CD4-positive, alpha-beta T cell treated with Interleukin-4 for 1 hour (primary cell): Measurements from ENCODE around the gene TMTC2.

Experiments
- DNase-seq, 2 donors: peaks; one replicate each; pipeline ENCODE4 v3.0.0-alpha.2; 2020 to 2022

Gene TMTC2

DNA sequence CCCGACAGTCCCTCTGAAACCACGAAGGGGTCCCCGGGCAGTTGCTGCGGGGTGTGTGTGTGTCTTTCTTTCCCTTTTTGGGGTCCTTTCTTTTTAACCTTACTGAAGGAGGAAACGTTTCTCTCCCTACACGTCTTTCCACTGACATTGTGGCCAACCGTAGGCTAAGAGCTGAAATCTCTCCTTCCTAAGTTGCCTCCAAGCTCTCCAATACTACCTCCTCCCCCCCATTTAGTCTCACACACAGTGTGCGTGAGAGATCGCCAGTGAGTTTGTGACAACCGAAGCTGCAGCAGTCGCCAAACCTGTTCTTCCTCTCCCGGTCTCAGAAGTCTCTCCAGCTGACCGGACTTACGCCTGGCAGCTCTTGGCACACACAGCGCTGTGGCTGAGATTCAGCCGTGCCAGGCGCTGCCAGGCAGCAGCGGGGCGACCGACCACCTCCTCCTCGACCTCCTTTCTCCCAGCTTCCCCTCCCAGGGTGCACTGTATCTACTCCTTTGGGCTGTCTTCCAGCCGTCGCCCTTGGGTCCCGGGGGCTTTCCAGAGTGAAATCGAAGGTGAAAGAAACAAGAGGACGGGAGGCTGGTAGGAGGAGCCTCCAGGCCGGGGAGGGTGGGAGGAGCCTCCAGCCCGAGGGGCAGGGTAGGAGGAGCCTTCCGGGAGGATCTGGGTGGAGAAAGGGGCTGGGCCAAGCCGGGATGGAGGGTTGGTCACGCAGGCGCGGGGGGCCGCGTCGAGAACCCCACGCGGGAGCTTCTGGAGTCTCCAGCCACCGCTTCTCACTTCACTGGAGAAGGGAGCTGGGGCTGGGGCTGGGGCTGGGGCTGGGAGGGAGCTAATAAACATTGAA, at the start of gene TMTC2:
Gene TMTC2 (plus strand): TSS at position 739 of the 853 bp plus-strand sequence.
- DNase-seq, result peak; percentile 90 to 92

DNA sequence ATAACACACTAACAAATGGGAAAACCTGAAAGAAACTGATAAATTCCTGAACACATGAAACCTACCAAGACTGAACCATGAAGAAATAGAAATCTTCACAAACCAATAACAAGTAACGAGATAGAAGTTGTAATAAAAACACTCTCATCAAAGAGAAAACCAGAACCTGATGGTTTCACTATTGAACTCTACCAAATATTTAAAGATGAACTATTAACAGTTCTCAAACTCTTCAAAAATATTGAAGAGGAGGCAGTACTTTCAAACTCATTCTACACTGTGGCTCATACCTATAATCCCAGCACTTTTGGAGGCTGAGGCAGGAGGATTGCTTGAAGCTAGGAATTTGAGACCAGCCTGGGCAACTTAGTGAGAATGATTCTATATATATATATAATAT, 48.4 kb upstream of the TMTC2 start:
- no peak for DNase-seq

DNA sequence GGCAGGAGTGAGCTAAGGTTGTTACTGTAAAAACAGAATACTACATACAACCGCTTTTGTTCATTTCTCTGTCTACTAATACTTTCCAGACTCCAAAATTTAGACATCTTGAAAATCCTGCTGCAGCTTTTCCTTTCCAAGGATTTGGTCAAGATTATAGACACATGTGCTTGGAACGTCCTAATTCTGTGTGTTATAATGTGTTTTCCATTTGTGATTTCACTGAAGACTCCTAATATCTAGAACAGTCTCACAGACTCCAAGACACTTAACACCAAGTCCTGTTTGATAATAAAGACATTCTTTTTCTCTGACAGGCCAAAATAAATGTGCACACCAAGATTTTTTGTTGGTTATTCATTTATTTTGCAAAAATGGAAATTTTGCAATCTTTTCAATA, 41.8 kb upstream of the TMTC2 start:
- DNase-seq, result no peak

DNA sequence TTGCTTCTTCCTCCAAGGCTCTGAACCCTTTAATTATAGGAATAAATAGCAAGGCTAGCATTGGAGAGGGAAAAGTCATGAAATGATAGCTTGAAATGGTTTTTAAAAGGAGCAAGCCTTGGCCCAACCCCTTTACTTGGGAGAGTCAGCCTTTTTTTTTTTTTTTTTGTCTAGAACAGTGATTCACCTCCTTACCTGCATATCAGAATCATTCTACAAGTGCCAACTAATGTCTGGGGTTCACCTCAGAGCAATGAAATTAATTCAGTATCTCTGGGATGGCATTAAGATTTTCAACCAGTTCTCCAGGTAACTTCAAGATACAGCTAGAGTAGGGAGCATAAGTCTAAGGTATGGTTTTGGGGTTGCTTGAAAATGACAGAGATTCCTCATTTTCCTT, 41.3 kb upstream of the TMTC2 start:
- DNase-seq, result no peak

DNA sequence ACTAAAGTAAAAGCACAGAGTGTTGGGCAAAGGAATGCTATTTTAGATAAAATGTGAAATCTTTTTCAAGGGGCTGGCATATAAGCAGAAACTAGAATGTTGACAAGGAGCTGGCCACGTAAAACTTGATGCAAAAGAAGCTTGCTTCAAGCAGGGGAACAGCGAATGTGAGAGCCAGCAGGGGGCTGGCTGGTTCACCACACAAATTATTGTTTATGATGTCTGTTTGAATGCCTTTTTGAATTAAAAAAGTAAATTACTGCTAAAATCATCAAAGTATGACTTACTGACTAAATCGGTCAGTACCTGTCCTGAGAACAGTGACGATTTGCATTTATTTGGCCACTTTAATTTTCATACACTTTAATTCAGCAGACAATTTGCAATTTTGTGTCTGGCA, 38.9 kb upstream of the TMTC2 start:
- no peak for DNase-seq

DNA sequence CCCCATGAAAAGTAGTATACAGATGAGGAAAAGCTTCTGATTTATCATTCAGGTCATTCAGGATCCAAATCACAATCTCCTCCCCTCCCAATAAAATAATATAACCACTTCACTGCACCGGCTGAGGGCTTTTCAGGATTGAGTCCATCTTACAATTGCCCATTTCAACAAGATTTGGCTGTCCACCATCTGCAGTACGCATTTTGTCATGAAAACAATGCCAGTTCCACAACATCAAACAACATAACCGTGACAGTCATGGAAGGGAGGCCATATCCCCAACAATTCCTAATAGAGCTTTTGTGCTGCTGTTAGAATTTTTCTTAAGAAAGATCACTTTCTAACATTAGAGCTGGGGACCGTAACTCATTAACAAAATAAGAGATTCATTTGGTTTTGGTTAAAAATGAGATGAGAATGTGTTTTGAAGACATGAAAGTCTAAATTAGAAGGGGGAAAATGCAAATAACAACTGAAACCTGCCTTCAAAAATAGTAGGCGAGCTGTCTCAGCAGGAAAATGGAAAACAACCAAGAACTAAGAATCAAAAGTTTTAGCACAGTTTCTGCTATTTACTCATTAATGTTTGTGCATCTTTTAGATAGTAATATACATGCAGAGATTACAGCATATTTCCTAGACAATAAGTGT, 38.3 kb upstream of the TMTC2 start:
- DNase-seq, result no peak

DNA sequence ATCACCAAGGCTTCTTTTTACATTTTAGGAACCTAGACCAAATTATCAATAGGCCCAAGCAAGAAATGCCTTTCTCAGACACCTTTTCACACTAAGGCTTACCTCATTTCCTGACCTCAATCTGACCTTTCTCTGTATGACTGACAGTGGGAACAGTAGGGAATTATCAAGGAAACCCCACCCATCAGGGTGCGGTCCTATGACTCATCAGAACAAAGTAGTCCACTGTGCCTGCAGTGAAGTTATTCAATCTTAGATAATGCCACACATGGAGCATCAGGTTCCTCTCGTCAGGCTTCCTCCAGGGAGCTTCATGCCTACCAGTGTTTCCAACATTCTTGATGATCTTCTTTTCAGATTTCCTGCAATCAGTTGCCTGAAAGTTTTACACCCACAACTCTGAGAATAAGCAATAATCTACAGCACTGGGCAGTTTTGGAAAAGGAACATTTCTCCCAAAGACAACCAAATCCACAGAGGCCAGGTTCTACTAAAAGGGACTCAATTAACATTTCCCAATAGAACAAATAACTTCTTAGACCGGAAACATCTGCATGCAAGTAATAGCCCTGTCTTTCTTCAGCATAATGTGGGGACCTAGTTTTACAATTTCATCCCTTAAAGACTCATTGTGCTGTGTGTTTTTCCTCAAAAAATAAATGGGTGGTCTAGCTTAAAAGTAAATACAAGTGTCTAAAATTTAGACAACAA, 35.9 kb upstream of the TMTC2 start:
- DNase-seq, result peak in 1 of 2 donors; percentile 23

DNA sequence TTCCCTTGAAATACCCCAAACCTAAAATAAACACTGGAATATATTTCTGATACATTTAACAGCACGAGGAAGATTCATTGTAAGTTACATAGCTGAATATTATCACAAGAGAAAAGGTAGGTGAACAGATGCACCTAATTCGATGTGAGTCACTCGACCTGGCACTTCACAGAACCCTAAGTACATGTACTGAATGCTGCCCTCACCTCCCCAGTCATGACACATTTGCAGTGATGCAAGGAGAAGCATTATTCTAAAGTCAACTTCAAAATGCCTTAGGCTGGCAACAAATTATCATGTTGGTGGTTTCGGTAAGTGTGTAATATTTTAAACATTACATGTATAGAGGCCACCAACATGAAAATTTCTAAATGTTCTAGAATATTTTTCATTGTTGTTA, 35.2 kb upstream of the TMTC2 start:
- DNase-seq, result no peak

DNA sequence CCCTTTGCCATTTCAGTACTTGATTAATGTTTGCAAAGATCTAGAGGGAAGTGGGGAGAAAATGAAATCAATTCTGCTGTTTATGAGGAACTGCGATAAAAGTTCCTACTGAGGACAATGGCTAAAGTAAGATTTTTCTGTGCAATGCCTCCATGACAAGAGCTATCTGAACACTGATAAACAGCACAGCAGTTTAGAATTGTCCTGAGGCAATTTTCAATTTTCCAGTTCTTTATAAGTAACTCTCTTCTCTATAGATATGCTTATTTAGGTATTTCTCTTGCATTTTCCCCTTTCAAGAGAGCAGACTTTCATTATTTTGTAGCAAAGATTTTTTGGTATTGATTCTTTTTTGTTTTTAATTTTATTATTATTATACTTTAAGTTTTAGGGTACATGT, 34.6 kb upstream of the TMTC2 start:
- no peak for DNase-seq

DNA sequence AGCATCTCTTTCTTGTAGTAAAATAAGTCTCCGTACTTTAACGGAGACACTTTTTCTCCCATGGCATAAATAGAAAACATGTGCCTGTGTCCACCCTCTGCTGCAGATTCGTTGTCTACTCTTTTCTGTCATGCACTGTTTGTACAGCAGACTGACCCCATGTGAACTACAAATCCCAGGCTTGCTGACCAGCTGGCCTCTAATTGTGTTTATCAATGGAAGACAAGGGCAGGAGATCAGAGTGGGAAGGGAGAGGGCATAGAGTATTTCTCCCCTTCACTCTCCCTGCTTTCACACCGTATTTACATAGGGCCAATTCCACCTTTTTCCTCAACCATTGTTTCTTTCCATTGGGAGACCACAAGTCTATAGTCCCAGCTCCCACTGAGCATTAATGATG, 31.0 kb upstream of the TMTC2 start:
- no peak for DNase-seq

DNA sequence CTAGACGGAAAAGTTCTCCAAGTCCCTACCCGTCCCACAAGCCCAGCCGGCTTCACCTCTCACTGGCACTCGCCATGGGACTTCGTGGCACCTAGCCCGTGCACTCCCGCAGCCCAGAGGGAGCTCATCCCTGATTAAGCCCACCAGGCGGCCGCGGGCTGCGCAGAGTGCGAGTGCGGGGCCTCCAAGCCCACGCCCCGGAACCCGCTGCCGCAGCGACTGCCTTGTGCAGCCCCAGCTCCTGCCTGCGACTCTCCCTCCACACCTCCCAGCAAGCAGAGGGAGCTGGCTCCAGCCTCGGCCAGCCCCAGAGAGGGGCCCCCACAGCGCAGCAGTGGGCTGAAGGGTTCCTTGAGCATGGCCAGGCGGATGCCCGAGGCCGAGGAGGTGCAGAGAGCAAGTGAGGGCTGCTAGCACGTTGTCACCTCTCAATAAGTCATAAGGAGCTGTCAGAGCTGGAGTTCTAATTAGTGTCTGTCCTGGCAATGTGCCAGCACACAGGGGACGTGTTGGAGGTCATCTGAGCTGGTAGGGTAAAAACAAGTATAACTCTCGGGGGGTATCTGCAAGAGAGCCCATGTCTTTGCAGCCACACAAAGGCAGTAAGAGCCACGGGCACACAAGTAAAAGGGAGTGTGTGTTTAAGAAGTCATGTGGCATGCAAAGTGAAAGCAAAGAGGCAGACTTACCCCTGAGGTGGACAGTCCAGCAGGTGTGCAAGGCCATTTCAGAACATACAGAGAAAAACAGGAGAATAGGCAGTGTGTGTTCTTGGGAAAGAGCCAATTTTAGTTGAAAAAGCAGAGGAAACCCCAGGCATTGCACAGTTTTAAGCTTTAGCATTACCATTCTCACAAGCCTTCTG, 27.1 kb upstream of the TMTC2 start:
- no peak for DNase-seq

DNA sequence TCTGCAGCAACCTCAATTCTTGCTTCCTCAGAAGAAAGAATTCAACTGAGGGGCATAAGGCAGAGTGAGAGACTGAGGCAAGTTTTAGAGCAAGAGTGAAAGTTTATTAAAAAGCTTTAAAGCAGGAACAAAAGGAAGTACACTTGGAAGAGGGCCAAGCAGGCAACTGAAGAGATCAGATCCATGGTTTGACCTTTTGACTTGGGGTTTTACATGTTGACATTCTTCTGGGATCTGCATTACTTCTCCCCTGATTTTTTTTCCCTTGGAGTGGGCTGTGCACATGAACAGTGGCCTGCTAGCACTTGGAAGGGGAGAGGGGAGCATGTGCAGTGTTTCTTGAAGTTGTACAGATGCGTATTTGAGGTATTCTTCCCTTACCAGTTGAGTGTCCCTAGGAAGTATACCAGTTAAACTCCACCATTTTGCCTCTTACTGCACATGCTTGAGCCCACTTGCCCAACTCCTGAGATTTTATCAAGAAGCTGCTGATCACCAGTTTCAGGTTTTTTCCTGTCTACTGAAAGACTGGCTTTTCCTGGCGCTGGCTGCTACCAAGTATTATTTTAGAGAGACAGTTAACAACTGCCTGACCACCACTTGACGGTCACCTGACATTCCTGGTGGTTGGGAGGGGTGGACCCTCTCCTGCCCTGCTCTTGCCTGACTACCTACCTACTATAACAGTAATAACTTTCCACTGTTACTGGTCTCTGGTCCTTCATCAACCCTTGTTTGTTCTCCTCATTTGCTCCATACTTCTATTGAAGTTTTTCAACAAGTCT, 26.0 kb upstream of the TMTC2 start:
- no peak for DNase-seq

DNA sequence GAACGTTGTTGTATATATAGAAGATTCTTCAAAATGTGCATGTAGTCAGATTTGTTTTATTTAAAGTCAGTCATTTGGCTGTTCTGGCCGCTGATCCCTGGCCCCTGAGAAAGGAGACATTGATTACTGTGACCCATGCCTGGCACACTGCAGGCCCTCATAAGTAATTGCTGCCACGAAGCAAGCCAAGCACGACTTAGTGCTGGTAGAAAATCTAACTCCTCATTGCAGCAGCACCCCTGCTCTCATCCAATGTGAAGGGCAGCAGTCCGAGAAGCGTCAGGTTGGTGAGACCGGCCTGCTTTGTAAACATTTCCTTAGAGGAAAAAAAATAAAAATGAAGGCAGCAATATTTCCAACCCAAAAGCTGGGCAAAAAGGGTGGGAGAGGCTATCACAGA, 22.8 kb upstream of the TMTC2 start:
- no peak for DNase-seq

DNA sequence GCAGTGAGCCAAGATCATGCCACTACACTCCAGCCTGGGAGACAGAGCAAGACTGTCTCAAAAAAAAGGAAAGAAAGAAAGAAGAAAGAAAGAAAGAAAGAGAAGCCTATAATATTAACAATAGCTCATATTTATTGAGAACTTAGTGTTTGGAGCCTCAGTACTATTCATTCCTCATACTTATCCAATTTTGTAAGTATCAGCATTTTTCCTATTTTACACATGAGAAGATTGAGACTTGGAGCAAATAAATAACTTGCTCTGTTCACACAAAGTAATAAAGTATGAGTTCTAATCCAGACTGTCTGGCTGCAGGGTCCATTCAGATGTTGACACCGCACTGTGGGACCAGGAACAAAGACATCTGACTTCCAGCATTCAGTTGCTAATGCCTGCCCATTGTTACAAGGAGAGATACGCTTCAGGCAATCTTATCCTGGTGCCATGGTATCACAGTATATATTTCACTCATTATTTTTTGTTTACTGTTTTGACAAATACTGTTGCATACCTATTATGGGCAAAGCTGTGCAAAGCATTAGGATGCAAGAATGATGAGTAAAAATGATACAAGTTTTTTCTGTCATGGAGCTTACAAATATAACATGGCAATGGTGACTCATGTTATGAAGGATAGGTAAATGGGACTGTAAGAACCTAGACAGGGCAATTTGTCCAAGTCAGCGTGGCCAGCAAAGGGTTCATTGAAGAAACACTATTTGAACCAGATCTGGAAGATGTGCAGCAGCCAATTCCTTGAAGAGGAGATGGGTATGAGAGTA, 21.4 kb upstream of the TMTC2 start:
- no peak for DNase-seq

DNA sequence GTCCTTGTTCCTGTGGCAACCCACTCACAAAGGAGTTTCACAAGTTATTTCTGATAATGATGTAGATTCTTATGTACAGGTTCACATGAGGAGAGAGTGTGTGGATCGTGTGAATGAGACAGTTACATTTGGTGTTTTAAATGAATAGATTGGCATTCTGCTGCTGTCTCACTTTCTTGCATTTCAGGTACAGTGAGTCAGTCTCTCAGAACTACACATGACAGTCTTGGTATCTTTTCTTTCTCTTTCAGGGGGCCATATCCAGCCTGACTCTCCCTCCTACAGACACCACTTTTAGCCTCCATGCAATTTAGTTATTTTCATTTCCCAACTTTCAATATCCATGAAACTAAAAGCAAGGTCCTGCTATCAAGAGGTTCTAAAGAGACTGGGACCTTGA, 19.9 kb upstream of the TMTC2 start:
- DNase-seq, result no peak

DNA sequence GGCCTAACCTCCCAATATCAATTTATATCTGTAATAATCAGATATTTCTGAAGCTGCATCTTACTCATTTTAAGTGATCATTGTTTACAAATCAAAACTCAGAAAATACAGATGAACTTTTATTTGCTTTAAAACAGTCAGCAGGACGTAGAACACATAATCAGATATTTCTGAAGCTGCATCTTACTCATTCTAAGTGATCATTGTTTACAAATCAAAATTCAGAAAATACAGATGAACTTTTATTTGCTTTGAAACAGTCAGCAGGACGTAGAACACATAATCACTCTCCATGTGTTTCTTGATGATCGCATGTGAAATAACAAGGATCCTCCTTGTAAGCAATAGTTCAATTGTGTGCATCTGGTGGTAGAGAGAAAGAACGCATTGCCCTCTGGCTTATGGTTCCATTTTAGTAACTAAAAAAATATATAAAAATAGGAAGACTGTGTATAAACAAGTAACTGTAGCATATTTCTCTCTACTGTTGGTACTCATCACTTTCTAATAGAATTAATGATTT, 15.0 kb upstream of the TMTC2 start:
- DNase-seq, result no peak

DNA sequence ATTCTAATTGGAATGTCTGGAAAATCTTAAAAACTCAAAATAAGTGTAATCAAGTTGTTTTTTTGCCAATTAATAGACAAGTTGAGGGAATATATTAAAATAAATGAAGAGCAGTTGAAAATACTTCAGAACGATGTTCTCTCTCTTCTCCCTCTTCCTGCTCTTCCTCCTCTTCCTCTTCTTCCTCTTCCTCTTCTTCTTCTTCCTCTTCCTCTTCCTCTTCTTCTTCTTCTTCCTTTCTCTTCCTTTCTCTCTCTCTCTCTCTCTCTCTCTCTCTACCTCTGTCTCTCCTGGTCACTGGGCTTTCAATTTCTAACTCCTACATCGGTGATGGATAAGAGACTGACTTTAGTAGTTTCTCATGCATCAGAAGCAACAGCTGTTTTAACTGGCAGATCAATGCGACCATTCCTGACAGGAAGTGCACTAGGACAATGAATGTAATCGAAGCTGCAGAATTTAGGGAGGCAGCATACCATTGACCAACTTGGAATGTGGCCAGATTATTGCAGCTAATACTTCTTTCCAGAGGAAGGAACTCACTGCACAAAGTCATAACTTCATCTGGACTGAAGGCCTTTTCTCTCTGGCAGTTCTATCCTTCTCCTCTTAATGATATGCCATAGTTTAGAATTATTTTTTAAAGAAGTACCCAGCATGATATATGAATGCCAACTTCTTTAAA, 13.8 kb upstream of the TMTC2 start:
- no peak for DNase-seq

DNA sequence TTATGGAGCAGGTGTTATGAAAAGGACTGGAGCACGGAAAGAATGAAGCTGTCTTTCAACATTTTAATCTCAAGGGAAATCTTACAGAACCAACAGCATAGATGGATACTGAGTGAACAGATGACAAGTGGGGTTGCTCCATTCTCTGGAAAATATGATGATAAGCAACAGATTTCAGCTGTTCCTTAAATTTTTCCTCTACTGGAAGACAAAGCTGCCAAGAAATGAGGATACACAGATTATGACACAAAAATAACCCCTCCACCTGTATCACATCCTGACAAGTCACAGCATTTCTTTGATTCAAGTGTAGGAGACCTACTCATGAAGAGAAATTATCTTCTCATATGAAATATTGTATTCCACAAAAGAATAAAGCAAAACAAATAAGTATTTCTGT, 13.0 kb upstream of the TMTC2 start:
- DNase-seq, result no peak

DNA sequence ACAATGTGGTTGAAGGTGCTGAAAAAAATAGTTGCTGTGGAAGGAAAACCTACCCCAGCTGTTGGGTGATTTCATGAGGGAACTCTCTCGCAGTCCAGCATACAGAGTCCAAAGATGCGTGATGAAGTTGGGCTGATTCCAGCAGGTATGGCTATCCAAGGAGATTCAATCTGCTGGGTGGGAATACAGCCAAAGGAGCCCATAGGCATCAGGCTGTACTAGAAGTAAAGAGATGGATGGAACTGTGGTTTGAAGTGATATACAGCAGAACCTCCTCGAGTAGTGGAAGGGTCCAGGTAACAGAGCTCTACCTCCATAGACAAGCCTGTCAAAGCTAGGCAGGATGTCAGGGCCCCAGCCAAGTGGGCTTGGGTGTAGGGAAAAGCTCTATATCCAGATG, 11.5 kb upstream of the TMTC2 start:
- no peak for DNase-seq

DNA sequence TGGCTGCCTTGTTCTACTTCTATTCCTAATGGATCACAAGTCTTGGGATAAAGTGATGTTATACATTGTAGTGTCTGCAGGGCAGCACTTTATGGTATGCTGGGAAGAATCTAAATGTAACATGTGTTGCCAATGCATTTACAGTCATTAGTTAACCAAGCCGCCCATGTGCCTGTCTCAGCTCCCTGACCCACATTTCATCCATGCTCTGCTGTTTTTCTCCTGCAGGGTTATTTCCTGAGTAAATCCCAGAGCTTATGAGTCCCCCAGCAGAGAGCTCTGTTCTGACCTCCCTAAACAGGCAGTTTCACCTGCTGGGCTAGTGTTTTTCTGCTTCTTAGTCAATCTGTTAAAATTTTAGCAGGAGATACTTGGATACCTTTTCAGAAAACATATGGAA, 4.4 kb upstream of the TMTC2 start:
- no peak for DNase-seq
